Measurements from ENCODE around the gene ATP2B3. TPM values are rescaled to one million over a fixed set of nuclear protein-coding genes. Genes with fewer than 3 reads are reported as not detected.

ATP2B3 gene
- total and polyA plus RNA-seq, 2 experiments from 2014 or later, result 0.17 TPM; not detected in 1

- no peak for TF ChIP-seq ZNF462 (CRISPR knock-in tag; IDR thresholded peaks at IDR 0.05)
Measured at GRCh38 chrX:153491351-153491914, 26.0 kb upstream of the ATP2B3 start (continued).

GRCh38 chrX:153491918-153492317 is 25.5 kb upstream of the ATP2B3 start:
- peaks cover 4% of the 10 kb centered on the region for H3K27me3 Mint-ChIP-seq (ENCODE audit: insufficient read depth, low read depth, poor library complexity)
- H4K20me1 ChIP-seq (replicated peaks; ENCODE audit: insufficient read depth), result no peaks in the 10 kb centered on the region
- no peak overlapping the region for H3K4me2 ChIP-seq
- no peaks in the 10 kb centered on the region for H3K4me1 ChIP-seq (ENCODE audit: insufficient read depth)
- H3K36me3 ChIP-seq (ENCODE audit: insufficient read depth), result no peaks in the 10 kb centered on the region
- no peaks in the 10 kb centered on the region for H3F3A ChIP-seq (replicated peaks; ENCODE audit: low read depth)
- peaks cover 5% of the 10 kb centered on the region for H3K4me1 Mint-ChIP-seq
- H2AFZ ChIP-seq, result no peak overlapping the region
- DNase-seq (ENCODE audit: low spot score) (no peak), ATAC-seq (no peak)
- H3K36me3 Mint-ChIP-seq (ENCODE audit: low read depth), result no peaks in the 10 kb centered on the region
- H3K4me3 ChIP-seq, result no peak overlapping the region
- no peak overlapping the region for H3K27ac Mint-ChIP-seq
- H3K27ac ChIP-seq (ENCODE audit: low read depth), result no peak overlapping the region
- H3K27me3 ChIP-seq (ENCODE audit: insufficient read depth), result no peaks in the 10 kb centered on the region
- no peaks in the 10 kb centered on the region for H3K79me2 ChIP-seq (replicated peaks; ENCODE audit: insufficient read depth)
- no peaks in the 10 kb centered on the region for H3K9me2 ChIP-seq (ENCODE audit: insufficient read depth)
- H3K4me3 Mint-ChIP-seq, result no peak overlapping the region
- no peaks in the 10 kb centered on the region for H3K9me3 Mint-ChIP-seq
- TF ChIP-seq ETS1 (IDR thresholded peaks at IDR 0.05) (no peak), ZNF114 (CRISPR knock-in tag; IDR thresholded peaks at IDR 0.05) (no peak), EZH2phosphoT487 (IDR thresholded peaks at IDR 0.05; ENCODE audit: unreplicated experiment) (no peak), POLR2AphosphoS5 (IDR thresholded peaks at IDR 0.05; ENCODE audit: low read depth) (no peak), EZH2 (IDR thresholded peaks at IDR 0.05; ENCODE audit: low read depth, unreplicated experiment) (no peak), JUNB (IDR thresholded peaks at IDR 0.05; ENCODE audit: unreplicated experiment) (no peak), CTCF (conservative IDR thresholded peaks at IDR 0.05; ENCODE audit: low read depth in 2 of 2) (no peak), REST (IDR thresholded peaks at IDR 0.05; ENCODE audit: unreplicated experiment) (no peak)

All from GM23338 (cell line).